Neuron (in vitro differentiated cells): ENCODE data around the gene OR7G1.
"Not testable (repeated sequence)": the region's sequence is repeated elsewhere in the genome, so short reads cannot be mapped to it uniquely, and the experiment has no call there.

Experiments used
- H2AFZ ChIP-seq: one replicate; pipeline ENCODE4 v1.6.1; 2013; ENCODE audit warnings: low read depth, mild to moderate bottlenecking, inconsistent platforms, low read length, moderate library complexity
- H3K27me3 ChIP-seq: one replicate; pipeline ENCODE4 v1.6.1; 2013; ENCODE audit warnings: low read length; ENCODE audit not compliant: insufficient read depth
- H3K36me3 ChIP-seq: one replicate; pipeline ENCODE4 v1.6.1; 2013; ENCODE audit warnings: low read length; ENCODE audit not compliant: insufficient read depth
- H3K4me1 ChIP-seq: one replicate; pipeline ENCODE4 v1.6.1; 2013; ENCODE audit warnings: low read length; ENCODE audit not compliant: insufficient read depth
- H3K4me3 ChIP-seq: 2 replicates; pipeline ENCODE4 v1.5.1; 2013; ENCODE audit warnings: mild to moderate bottlenecking, low read length, moderate library complexity
- H3K9me3 ChIP-seq: one replicate; pipeline ENCODE4 v1.6.1; 2013; ENCODE audit warnings: low read length

The OR7G1 gene

DNA sequence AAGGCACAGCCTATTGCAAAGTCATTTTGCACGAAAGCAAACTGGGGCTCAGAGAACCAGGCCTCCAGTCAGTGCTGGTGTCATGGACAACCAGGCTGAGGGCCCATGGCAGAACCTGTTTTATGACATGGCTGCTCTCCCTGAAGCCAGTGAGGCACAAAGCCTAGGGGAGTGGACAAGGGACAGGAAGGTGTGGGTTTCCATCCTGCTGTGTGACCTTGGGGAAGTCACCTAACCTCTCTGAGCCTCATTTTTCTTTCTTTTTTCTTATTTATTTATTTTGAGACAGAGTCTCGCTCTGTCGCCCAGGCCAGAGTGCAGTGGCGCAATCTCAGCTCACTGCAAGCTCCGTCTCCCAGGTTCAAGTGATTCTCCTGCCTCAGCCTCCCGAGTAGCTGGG lies 43.8 kb downstream of the OR7G1 start:
- H3K4me1 ChIP-seq: not testable (repeated sequence)

DNA sequence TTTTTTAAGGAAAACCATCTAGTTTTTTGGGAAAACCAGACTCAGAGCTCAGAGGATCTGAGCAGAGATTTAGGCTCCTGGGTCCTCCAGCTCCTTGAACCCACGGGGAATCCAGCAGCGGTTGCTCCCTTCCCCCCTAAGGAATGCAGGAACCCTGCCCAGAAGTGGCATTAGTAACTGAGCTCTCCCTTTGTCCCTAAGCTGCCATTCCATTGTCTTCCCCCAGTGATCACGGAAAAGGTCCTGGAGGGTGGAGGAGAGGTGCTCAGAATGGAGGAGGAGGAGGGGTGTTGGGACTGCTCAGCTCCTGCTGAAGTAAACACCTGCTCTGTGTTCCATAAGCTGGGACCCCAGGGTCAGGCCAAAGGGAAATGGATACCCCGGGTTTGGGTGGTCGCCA lies 45.5 kb downstream of the OR7G1 start:
- no peaks in the 10 kb centered on the region for H3K36me3 ChIP-seq
- no peak overlapping the region for H3K4me3 ChIP-seq
- H3K4me1 ChIP-seq: peaks cover 3% of the 10 kb centered on the region
- H3K9me3 ChIP-seq: no peaks in the 10 kb centered on the region
- H3K27me3 ChIP-seq: no peaks in the 10 kb centered on the region
- no peak overlapping the region for H2AFZ ChIP-seq

More for the DNA sequence above, 43.8 kb downstream of the OR7G1 start:
- not testable (repeated sequence) for H2AFZ ChIP-seq, H3K9me3 ChIP-seq, H3K27me3 ChIP-seq, H3K36me3 ChIP-seq, H3K4me3 ChIP-seq

DNA sequence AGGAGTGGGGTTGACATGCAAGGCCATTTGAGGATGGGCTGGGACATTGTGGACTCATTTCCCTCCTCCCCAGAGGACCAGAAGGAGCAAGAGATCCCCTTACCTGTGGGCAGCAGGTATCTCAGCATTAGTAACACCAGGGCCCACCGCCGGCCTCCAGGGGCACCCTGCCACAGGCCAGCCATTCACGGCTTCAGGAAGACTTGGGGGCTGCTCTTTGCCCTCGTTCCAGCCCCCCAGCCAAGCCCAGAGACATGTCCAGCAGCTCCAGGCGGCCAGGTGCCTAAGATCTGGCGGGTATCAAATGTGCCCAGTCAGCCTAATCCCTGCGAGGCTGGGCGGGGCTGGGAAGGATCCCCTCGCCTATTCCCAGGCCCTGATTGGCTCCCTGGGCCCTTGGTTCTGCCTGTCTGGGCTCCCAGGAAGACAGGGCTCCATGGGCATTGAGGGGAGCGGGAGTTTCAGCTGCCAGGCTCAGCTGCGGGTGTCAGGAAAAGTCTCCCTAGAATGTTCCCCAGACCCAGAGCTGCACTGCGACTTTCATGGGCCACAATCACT lies 50.0 kb downstream of the OR7G1 start:
- H3K9me3 ChIP-seq: no peaks in the 10 kb centered on the region
- no peak overlapping the region for H2AFZ ChIP-seq
- no peaks in the 10 kb centered on the region for H3K36me3 ChIP-seq
- no peaks in the 10 kb centered on the region for H3K27me3 ChIP-seq
- peaks cover 3% of the 10 kb centered on the region for H3K4me1 ChIP-seq
- H3K4me3 ChIP-seq: no peak overlapping the region
